Measurements from ENCODE around the gene INHBB. TPM values are rescaled to one million over a fixed set of nuclear protein-coding genes. Genes with fewer than 3 reads are reported as not detected.

INHBB gene
- polyA plus RNA-seq, 2 donors = 0.51 to 1.6 TPM

DNA sequence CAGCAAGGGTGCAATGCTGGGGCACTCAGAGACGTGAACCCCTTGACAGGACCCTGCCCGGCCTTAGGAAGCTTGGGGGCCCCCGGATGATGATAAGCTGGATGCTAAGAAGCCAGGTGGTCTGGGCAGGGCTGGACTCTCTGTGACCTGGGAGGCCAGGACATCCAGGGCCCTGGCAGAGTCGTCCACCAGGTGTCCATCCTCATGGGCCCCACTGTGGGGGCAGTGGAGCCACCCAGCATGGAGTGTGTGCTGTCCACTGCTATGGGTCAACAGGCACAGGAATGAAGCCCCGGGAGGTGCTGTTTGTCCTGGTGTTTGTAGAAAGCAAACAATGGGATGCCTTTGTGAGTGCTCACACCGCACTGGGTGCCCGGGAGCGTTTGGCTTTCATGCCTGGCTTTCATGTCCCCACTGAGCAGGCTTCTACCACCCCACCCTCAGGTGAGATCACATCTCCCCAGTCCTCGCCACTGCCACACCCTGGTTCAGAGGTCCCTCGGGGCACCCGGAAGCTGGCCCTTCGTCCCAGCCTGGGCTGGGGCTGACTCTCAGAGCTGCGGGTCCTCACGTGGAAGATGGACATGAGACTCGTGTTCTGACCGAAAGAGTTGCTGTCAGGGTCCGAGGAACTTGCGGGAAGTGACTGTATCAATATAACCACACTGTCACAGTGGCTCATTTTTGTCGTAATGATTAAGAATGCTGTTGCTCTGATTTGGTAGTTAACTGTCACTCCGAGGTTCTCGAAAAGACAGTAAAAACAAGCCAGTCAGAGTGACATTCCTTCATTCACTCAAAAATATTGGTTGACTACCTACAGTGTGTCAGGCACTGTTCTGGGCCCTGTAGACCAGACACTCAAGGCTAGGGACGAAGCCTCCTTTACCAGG lies 53.3 kb downstream of the INHBB start:
- H3K4me3 ChIP-seq (ENCODE audit: low read depth in 1 of 2, low read length in 2 of 2) = no peak overlapping the region
- H3K27ac ChIP-seq (ENCODE audit: low read depth in 2 of 2, low read length in 1 of 2) = no peak overlapping the region
- H3K4me1 ChIP-seq (ENCODE audit: control insufficient read depth in 2 of 2, insufficient read depth in 2 of 2, low read length in 1 of 2) = no peaks in the 10 kb centered on the region
- peaks cover 3 to 5% of the 10 kb centered on the region in 2 donors for H3K27me3 ChIP-seq (ENCODE audit: control insufficient read depth in 1 of 2, insufficient read depth in 2 of 2, low read length in 2 of 2)
- no peaks in the 10 kb centered on the region for H3K9me3 ChIP-seq (ENCODE audit: control insufficient read depth in 2 of 2, insufficient read depth in 1 of 2, low read depth in 1 of 2, low read length in 1 of 2)
- no peaks in the 10 kb centered on the region for H3K36me3 ChIP-seq (ENCODE audit: control insufficient read depth in 2 of 2, insufficient read depth in 2 of 2, low read length in 1 of 2)
- 67 to 70% methylated on average over 22 of the region's 22 CpGs for WGBS, 2 donors

GRCh38 chr2:120399889-120400240 lies 53.9 kb downstream of the INHBB start:
- Histone ChIP-seq H3K27me3 (ENCODE audit: control insufficient read depth in 1 of 2, insufficient read depth in 2 of 2, low read length in 2 of 2) (peaks cover 4 to 5% of the 10 kb centered on the region in 2 donors), H3K9me3 (ENCODE audit: control insufficient read depth in 2 of 2, insufficient read depth in 1 of 2, low read depth in 1 of 2, low read length in 1 of 2) (no peaks in the 10 kb centered on the region), H3K4me3 (ENCODE audit: low read depth in 1 of 2, low read length in 2 of 2) (no peak overlapping the region), H3K4me1 (ENCODE audit: control insufficient read depth in 2 of 2, insufficient read depth in 2 of 2, low read length in 1 of 2) (no peaks in the 10 kb centered on the region), H3K36me3 (ENCODE audit: control insufficient read depth in 2 of 2, insufficient read depth in 2 of 2, low read length in 1 of 2) (no peaks in the 10 kb centered on the region), H3K27ac (ENCODE audit: low read depth in 2 of 2, low read length in 1 of 2) (no peak overlapping the region)
- 79 to 81% methylated on average over 7 to 8 of the region's 8 CpGs for WGBS, 2 donors

GRCh38 chr2:120400551-120400950 lies 54.6 kb downstream of the INHBB start:
- H3K36me3 ChIP-seq (ENCODE audit: control insufficient read depth in 2 of 2, insufficient read depth in 2 of 2, low read length in 1 of 2) = no peaks in the 10 kb centered on the region
- 71 to 73% methylated on average over 9 to 11 of the region's 11 CpGs for WGBS, 2 donors
- no peak overlapping the region for H3K4me3 ChIP-seq (ENCODE audit: low read depth in 1 of 2, low read length in 2 of 2)
- H3K9me3 ChIP-seq (ENCODE audit: control insufficient read depth in 2 of 2, insufficient read depth in 1 of 2, low read depth in 1 of 2, low read length in 1 of 2) = no peaks in the 10 kb centered on the region
- no peaks in the 10 kb centered on the region for H3K4me1 ChIP-seq (ENCODE audit: control insufficient read depth in 2 of 2, insufficient read depth in 2 of 2, low read length in 1 of 2)
- peaks cover 4 to 5% of the 10 kb centered on the region in 2 donors for H3K27me3 ChIP-seq (ENCODE audit: control insufficient read depth in 1 of 2, insufficient read depth in 2 of 2, low read length in 2 of 2)
- H3K27ac ChIP-seq (ENCODE audit: low read depth in 2 of 2, low read length in 1 of 2) = no peak overlapping the region

Other genes starting within 250 kb of the INHBB start
- 1 to 10 TPM; 3.6 to 8.8 TPM for gene TMEM185B, start 122.7 kb upstream of the INHBB start, polyA plus RNA-seq
- 10 to 100 TPM; 37.1 to 62.4 TPM for gene RALB, start 93.3 kb upstream of the INHBB start, polyA plus RNA-seq